ENCODE data around the gene TRAF5.
A peak's percentile ranks its signal among the peaks of the same experiment; 100 is the strongest.
"Not testable (repeated sequence)": the region's sequence is repeated elsewhere in the genome, so short reads cannot be mapped to it uniquely, and the experiment has no call there.

TRAF5 gene

GRCh38 chr1:211326528-211327345 is at the start of gene TRAF5:
TRAF5 (plus strand) TSS chr1:211326833; CDS start chr1:211353240, 26,407 bp downstream.
- DNase-seq (ENCODE audit: low read depth): peak; percentile 43

DNA sequence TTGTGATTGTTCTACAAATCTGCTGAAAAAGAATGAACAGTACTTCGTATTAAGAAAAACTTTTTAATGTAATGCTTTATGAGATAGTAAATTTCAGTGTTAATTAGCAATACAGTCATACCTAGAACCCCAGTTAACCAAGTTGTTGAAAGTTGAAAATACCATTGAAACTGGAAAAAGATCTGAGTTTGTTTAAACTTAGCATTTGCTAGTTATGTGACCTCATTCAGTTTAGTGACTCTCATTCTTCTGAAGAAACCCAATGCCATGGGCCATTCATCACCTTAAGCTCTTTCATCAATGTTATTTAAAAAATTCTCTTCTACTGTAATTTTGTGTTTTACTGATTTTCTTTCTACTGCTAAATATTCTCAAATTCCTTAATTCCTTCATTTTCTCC is 47.3 kb upstream of the TRAF5 start:
- DNase-seq (ENCODE audit: low read depth): no peak

GRCh38 chr1:211280910-211281309 is 45.7 kb upstream of the TRAF5 start:
- DNase-seq (ENCODE audit: low read depth): no peak

DNA sequence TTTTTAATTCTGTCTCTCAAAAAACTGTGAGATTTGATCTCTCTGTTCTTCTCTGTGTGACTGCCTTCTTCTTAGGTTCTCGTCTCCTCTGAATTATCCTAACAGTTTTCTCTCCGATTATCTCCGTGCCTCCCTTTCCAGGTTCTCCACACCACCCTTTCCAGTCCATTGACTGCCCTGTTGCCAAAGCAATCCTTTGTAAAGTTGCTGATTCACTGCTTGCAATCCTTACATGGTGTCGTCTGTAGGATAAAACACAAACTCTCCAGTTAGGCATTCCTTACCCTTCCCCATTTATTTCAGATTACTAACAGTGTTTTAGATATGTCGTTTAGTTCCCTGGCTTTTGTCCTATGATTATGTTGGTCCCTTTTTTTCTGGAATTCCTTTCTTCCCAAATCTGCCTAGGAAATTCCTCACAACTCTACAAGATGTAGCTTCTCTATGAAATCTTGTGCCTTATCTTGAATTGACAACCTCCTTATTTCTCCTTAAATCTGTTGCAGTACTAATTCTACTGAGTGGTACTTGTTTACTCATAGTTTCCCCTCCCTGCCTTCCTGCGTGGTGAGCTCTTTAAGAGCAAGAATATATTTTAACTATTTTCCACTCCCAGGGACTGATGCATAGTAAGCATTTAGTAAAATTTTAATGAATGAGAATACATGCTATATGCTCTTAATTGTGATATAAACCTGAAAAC is 45.2 kb upstream of the TRAF5 start:
- DNase-seq (ENCODE audit: low read depth): no peak

DNA sequence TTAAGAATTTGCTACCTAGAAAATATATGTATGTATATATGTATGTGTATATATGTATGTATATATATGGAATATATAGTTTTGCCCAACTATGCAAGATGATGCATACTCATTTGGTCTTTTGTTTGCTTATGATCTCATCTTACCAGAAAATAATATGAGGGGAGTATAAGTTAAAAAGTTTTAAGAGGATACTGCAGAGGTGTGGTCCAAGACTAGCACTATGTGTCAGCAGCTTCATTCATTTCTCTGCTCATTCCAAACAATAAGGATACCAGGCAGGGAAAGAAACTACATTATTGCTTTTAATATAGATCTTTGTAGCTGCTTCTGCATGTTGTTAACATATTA is 44.6 kb upstream of the TRAF5 start:
- DNase-seq (ENCODE audit: low read depth): no peak

- no peak for DNase-seq (ENCODE audit: low read depth)
Measured at GRCh38 chr1:211285196-211285595, 41.4 kb upstream of the TRAF5 start.

DNA sequence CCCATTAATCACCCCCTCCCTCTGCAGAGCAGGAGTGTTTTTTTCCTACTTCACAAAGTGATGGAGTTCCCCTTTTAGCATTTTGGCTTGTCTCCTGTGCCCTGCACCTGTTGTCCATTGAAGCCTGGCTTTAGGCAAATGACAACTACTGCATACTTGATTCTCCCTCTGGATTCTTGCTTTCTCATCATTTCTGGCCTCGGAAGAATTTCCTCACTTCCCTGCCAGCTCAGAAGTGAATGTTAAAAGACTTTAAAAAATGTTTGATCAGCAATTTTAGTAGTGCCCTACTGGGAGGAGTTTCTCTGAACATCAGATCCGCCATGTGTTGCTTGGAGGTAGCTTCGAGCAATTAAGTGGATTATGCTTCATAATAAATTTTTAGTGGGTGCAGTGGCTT is 39.4 kb upstream of the TRAF5 start:
- no peak for DNase-seq (ENCODE audit: low read depth)

GRCh38 chr1:211292411-211292810 is 34.2 kb upstream of the TRAF5 start:
- DNase-seq (ENCODE audit: low read depth): no peak

GRCh38 chr1:211296396-211296795 is 30.2 kb upstream of the TRAF5 start:
- no peak for DNase-seq (ENCODE audit: low read depth)

DNA sequence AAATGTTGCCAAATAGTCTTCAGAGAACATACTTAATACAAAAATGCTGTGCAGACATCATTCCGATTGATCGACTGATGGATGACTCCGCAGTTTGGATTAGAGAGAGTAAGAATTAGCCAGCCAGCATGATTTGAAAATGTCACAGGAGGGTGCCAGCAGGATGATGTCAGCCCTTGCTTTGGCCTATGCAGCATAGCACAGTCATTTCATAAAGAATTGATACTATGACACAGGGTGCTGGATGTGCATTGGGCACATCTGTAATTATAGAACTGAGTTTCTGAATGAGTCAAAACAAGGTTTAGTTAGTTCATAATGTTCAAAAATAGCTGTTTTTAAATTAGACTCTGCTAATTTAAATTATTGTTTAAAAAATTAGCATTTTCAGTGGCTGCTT is 21.6 kb upstream of the TRAF5 start:
- DNase-seq (ENCODE audit: low read depth): no peak

- DNase-seq (ENCODE audit: low read depth): no peak
Measured at GRCh38 chr1:211309617-211310016, 17.0 kb upstream of the TRAF5 start.

- no peak for DNase-seq (ENCODE audit: low read depth)
Measured at GRCh38 chr1:211313392-211313791, 13.2 kb upstream of the TRAF5 start.

DNA sequence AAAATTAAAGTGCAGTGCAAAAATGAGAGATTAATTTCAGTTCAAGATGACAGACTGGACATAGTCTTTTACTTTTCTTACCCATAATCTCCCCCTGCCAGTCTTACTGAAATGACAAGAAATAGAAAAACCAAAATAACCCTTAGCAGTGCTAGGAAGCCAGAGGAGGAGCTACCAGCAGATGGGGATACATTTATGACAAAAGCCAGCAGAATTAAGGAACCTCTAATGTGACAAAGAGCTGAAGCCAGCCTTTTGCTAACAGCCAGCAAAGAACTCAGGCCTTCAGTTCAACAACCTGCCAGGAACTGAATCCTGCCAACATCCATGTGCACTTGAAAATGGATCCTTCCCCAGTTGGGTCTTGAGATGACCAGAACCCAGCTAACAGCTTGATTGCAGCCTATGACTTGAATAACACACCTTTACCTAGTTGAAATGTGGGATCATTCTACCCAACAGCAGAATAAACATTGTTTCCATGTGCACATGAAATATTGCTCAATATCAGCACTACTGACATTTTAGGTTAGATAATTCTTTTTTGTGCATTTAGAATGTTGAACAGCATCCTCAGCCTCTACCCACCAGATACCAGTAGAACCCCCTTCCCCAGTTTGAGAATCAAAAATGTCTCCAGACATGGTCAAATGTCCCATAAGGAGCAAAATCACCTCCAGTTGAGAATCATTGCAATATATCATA is 7.9 kb upstream of the TRAF5 start:
- DNase-seq (ENCODE audit: low read depth): no peak

DNA sequence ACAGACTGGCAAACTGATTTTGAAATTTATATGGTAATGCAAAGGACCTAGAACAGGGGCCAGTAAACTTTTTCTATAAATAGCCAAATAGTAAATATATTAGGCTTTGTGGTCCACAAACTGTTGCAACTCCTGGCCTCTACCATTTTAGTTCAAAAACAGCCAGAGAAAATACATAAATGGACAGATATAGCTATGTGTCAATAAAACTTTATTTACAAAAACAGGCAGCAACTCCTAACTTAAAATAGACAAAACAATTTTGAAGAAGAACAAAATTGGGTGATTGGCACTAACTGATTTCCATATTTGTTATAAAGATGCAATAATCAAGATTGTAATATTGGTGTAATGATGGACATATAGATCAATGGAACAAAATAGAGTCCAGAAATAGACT is 6.7 kb upstream of the TRAF5 start:
- no peak for DNase-seq (ENCODE audit: low read depth)

GRCh38 chr1:211320980-211321379 is 5.7 kb upstream of the TRAF5 start:
- DNase-seq (ENCODE audit: low read depth): no peak

- not testable (repeated sequence) for DNase-seq (ENCODE audit: low read depth)
Measured at GRCh38 chr1:211321646-211322045, 5.0 kb upstream of the TRAF5 start.

DNA sequence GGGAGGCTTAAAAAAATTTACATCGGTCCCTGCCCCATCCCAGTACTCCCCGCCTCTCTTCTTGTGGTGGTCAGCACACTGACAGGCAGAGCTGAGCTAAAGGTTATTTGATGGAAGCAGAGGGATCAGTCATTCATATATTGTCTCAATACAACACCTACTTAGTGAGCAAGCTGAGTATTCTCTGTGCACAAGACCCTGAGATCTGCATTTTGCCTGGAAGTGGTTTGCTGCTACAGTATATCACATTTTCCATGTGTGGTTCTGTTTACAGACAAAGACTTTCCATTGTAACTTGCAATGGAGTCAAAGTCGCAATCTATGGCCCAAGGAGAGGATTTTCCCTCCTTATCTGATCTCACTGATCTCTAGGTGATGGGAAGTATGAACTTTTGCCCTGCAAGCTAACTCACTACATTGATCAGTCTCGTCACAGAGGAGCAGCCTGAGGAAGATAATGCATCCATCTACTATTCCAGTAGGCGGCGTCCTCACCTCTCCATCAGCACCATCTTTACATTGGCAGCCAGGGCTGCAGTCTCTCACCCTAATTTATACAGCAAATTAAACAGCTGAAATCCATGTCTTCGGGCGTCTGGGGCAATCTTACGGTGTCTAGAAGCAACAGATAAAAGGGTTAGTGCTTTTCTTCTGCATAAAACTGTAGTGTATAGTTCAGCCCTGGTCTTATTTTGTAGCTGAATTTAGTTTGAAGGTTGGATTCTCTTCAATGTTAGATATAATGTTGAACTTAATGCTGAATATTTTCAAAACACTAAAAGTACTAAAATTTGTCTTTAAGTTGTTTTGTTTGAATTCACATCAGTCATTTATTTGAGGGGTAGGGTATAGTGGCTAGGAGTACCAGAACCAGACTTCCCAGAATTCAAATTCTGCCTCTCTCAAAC is 3.2 kb upstream of the TRAF5 start:
- peak; percentile 43 for DNase-seq (ENCODE audit: low read depth)

GRCh38 chr1:211324992-211325775 is 1.4 kb upstream of the TRAF5 start:
- no peak for DNase-seq (ENCODE audit: low read depth)

- DNase-seq (ENCODE audit: low read depth): no peak
Measured at GRCh38 chr1:211326140-211326527, 499 bp upstream of the TRAF5 start.

DNA sequence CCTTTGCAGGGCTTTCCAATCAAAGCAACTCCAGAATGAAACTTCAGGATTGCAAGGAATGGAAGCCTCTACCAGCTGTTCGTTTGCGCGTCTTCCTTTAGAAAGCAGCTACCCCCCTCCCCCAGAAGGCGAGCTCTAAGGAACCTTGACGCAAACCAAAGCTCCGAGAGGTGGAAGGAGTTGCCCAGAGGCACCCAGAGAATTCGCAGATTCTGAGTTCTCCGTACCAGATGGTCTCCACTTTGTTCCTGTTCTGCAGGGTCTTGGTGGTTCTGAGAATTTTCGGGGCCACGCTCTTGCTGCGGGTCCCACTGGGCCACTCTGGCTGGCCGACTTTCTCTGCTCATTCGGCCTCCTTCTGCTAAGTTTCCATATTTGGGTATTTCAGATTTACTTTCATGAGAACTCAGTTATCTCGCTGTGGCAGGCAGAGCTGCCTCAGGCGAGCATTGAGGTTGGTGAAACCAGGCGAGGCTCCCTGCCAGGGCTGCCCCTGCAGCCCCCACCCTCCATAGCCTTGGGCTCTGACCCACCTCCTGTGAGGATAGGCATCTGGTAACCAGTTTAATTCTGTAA is 801 bp downstream of the TRAF5 start:
- no peak for DNase-seq (ENCODE audit: low read depth)
